Measurements from ENCODE around the gene ANKRD12.

The ANKRD12 gene

GRCh38 chr18:9321017-9321452 lies 184.5 kb downstream of the ANKRD12 start:
- TF ChIP-seq CTCF (IDR thresholded peaks at IDR 0.05; ENCODE audit: low read depth, low read length) = no peak
- DNase-seq (ENCODE audit: low read depth in 2 of 2) = peak; percentile 52 to 77
- no peak overlapping the region for H3K4me3 ChIP-seq (replicated peaks in 1 of 2; ENCODE audit: low read depth in 2 of 2, low read length in 2 of 2)

- DNase-seq (ENCODE audit: low read depth in 2 of 2) = peak in 1 of 2 donors; percentile 20
These were observed 185.2 kb downstream of the ANKRD12 start for GRCh38 chr18:9321736-9322135.

GRCh38 chr18:9322744-9323143 lies 186.2 kb downstream of the ANKRD12 start:
- no peak for TF ChIP-seq CTCF (IDR thresholded peaks at IDR 0.05; ENCODE audit: low read depth, low read length)
- no peak overlapping the region for H3K4me3 ChIP-seq (replicated peaks in 1 of 2; ENCODE audit: low read depth in 2 of 2, low read length in 2 of 2)

More at GRCh38 chr18:9321736-9322135, 185.2 kb downstream of the ANKRD12 start:
- no peak overlapping the region for H3K4me3 ChIP-seq (replicated peaks in 1 of 2; ENCODE audit: low read depth in 2 of 2, low read length in 2 of 2)
- no peak for TF ChIP-seq CTCF (IDR thresholded peaks at IDR 0.05; ENCODE audit: low read depth, low read length)

GRCh38 chr18:9323750-9324445 lies 187.3 kb downstream of the ANKRD12 start:
- peak; percentile 81 to 93 for DNase-seq (ENCODE audit: low read depth in 2 of 2)
- no peak overlapping the region for H3K4me3 ChIP-seq (replicated peaks in 1 of 2; ENCODE audit: low read depth in 2 of 2, low read length in 2 of 2)
- TF ChIP-seq CTCF (IDR thresholded peaks at IDR 0.05; ENCODE audit: low read depth, low read length) = no peak

More at GRCh38 chr18:9322744-9323143, 186.2 kb downstream of the ANKRD12 start:
- DNase-seq (ENCODE audit: low read depth in 2 of 2) = no peak

GRCh38 chr18:9325716-9326115 lies 189.1 kb downstream of the ANKRD12 start:
- no peak overlapping the region for H3K4me3 ChIP-seq (replicated peaks in 1 of 2; ENCODE audit: low read depth in 2 of 2, low read length in 2 of 2)
- DNase-seq (ENCODE audit: low read depth in 2 of 2) = peak; percentile 24 to 80
- no peak for TF ChIP-seq CTCF (IDR thresholded peaks at IDR 0.05; ENCODE audit: low read depth, low read length)

GRCh38 chr18:9328776-9329175 lies 192.2 kb downstream of the ANKRD12 start:
- TF ChIP-seq CTCF (IDR thresholded peaks at IDR 0.05; ENCODE audit: low read depth, low read length) = no peak
- no peak overlapping the region for H3K4me3 ChIP-seq (replicated peaks in 1 of 2; ENCODE audit: low read depth in 2 of 2, low read length in 2 of 2)
- peak in 1 of 2 donors; percentile 57 for DNase-seq (ENCODE audit: low read depth in 2 of 2)
